ENCODE data around the gene ZBTB32.

GRCh38 chr19:35712567-35713505, 8.5 kb downstream of the ZBTB32 start:
- TF ChIP-seq CTCF (IDR thresholded peaks at IDR 0.05), result no peak
- no peak for TF ChIP-seq EZH2 (IDR thresholded peaks at IDR 0.05)
